IPS-20b (cell line): ENCODE data around the gene PRR19.
A peak's percentile ranks its signal among the peaks of the same experiment; 100 is the strongest.

ENCODE experiments used
- H3K27ac ChIP-seq: one replicate; pipeline ENCODE4 v1.5.1; 2013; ENCODE audit warnings: low read length
- H3K27me3 ChIP-seq: 2 replicates; pipeline ENCODE4 v1.6.1; 2013; ENCODE audit warnings: mild to moderate bottlenecking, low read length, inconsistent platforms; ENCODE audit not compliant: insufficient read depth
- H3K36me3 ChIP-seq: 2 replicates; pipeline ENCODE4 v1.6.1; 2013; ENCODE audit warnings: low read depth, mild to moderate bottlenecking, inconsistent platforms, low read length, moderate library complexity; ENCODE audit not compliant: insufficient read depth
- H3K4me1 ChIP-seq: 2 replicates; pipeline ENCODE4 v1.6.1; 2013; ENCODE audit warnings: mild to moderate bottlenecking, control low read depth, inconsistent platforms, low read length, moderate library complexity; ENCODE audit not compliant: insufficient read depth
- H3K4me3 ChIP-seq: 2 replicates; pipeline ENCODE4 v1.5.1; 2013; ENCODE audit warnings: mild to moderate bottlenecking, low read length, inconsistent platforms
- H3K9ac ChIP-seq: 2 replicates; pipeline ENCODE4 v1.6.1; 2013; ENCODE audit warnings: low read depth, mild to moderate bottlenecking, inconsistent platforms, low read length, moderate library complexity
- H3K9me3 ChIP-seq: 2 replicates; pipeline ENCODE4 v1.6.1; 2013; ENCODE audit warnings: mild to moderate bottlenecking, low read depth, low read length, inconsistent platforms; ENCODE audit not compliant: insufficient read depth

The PRR19 gene

GRCh38 chr19:42313096-42313839 is 11.3 kb downstream of the PRR19 start, which contains the start of gene TMEM145:
TMEM145 (plus strand) TSS chr19:42313309; CDS start chr19:42313377, 68 bp downstream.
- Histone ChIP-seq H3K27ac (no peak within 1 kb of the TSS), H3K9ac (peak within 1 kb of the TSS; percentile 27; the same call in 1 of the 2 replicates)

GRCh38 chr19:42313840-42314755 is 12.2 kb downstream of the PRR19 start:
- peak overlapping the region; percentile 27; the same call in 1 of the 2 replicates for H3K9ac ChIP-seq
- H3K27me3 ChIP-seq = peaks cover 38% of the 10 kb centered on the region
- peak overlapping the region; percentile 75 for H3K4me3 ChIP-seq
- H3K4me1 ChIP-seq = peaks cover 4% of the 10 kb centered on the region; the same call in 1 of the 2 replicates
- H3K27ac ChIP-seq = no peak overlapping the region
- H3K36me3 ChIP-seq = no peaks in the 10 kb centered on the region
- H3K9me3 ChIP-seq = no peaks in the 10 kb centered on the region

More at GRCh38 chr19:42313096-42313839, 11.3 kb downstream of the PRR19 start, which contains the start of gene TMEM145:
- Histone ChIP-seq H3K9me3 (no peaks in the 10 kb centered on the region), H3K36me3 (no peaks in the 10 kb centered on the region), H3K4me3 (peak within 1 kb of the TSS; percentile 75), H3K27me3 (peaks cover 38% of the 10 kb centered on the region), H3K4me1 (peaks cover 4% of the 10 kb centered on the region; the same call in 1 of the 2 replicates)

- Histone ChIP-seq H3K27me3 (peaks cover 38% of the 10 kb centered on the region), H3K27ac (no peak overlapping the region), H3K9me3 (no peaks in the 10 kb centered on the region), H3K36me3 (no peaks in the 10 kb centered on the region), H3K9ac (no peak overlapping the region), H3K4me1 (peaks cover 4% of the 10 kb centered on the region; the same call in 1 of the 2 replicates), H3K4me3 (no peak overlapping the region)
These were observed 13.1 kb downstream of the PRR19 start for GRCh38 chr19:42315024-42315423.

GRCh38 chr19:42316223-42317211 is 14.6 kb downstream of the PRR19 start:
- H3K9me3 ChIP-seq = no peaks in the 10 kb centered on the region
- H3K4me1 ChIP-seq = peaks cover 4% of the 10 kb centered on the region; the same call in 1 of the 2 replicates
- H3K36me3 ChIP-seq = no peaks in the 10 kb centered on the region
- no peak overlapping the region for H3K9ac ChIP-seq
- H3K27me3 ChIP-seq = peaks cover 44% of the 10 kb centered on the region
- H3K27ac ChIP-seq = no peak overlapping the region
- no peak overlapping the region for H3K4me3 ChIP-seq

GRCh38 chr19:42317535-42317934 is 15.6 kb downstream of the PRR19 start:
- H3K4me3 ChIP-seq = no peak overlapping the region
- H3K36me3 ChIP-seq = no peaks in the 10 kb centered on the region
- peaks cover 47% of the 10 kb centered on the region for H3K27me3 ChIP-seq
- H3K4me1 ChIP-seq = peaks cover 4% of the 10 kb centered on the region; the same call in 1 of the 2 replicates
- no peaks in the 10 kb centered on the region for H3K9me3 ChIP-seq
- no peak overlapping the region for H3K27ac ChIP-seq
- H3K9ac ChIP-seq = no peak overlapping the region

GRCh38 chr19:42322305-42322704 is 20.4 kb downstream of the PRR19 start:
- no peak overlapping the region for H3K27ac ChIP-seq
- H3K27me3 ChIP-seq = peaks cover 40% of the 10 kb centered on the region
- no peak overlapping the region for H3K9ac ChIP-seq
- H3K4me3 ChIP-seq = no peak overlapping the region
- no peaks in the 10 kb centered on the region for H3K4me1 ChIP-seq
- no peaks in the 10 kb centered on the region for H3K36me3 ChIP-seq
- no peaks in the 10 kb centered on the region for H3K9me3 ChIP-seq

- Histone ChIP-seq H3K9ac (no peak overlapping the region), H3K27me3 (peaks cover 38% of the 10 kb centered on the region), H3K27ac (no peak overlapping the region), H3K9me3 (no peaks in the 10 kb centered on the region), H3K36me3 (no peaks in the 10 kb centered on the region), H3K4me3 (peak overlapping the region; percentile 56; the same call in 1 of the 2 replicates), H3K4me1 (no peaks in the 10 kb centered on the region)
These were observed 21.5 kb downstream of the PRR19 start for GRCh38 chr19:42323473-42323851.

GRCh38 chr19:42323852-42324654 is 22.1 kb downstream of the PRR19 start:
- H3K9me3 ChIP-seq = no peaks in the 10 kb centered on the region
- peak overlapping the region; percentile 56; the same call in 1 of the 2 replicates for H3K4me3 ChIP-seq
- H3K36me3 ChIP-seq = no peaks in the 10 kb centered on the region
- no peak overlapping the region for H3K27ac ChIP-seq
- no peak overlapping the region; the same call in 1 of the 2 replicates for H3K9ac ChIP-seq
- H3K4me1 ChIP-seq = no peaks in the 10 kb centered on the region
- H3K27me3 ChIP-seq = peaks cover 38% of the 10 kb centered on the region

GRCh38 chr19:42324655-42325307 is 22.8 kb downstream of the PRR19 start:
- H3K36me3 ChIP-seq = no peaks in the 10 kb centered on the region
- H3K9me3 ChIP-seq = no peaks in the 10 kb centered on the region
- H3K9ac ChIP-seq = no peak overlapping the region; the same call in 1 of the 2 replicates
- H3K4me3 ChIP-seq = peak overlapping the region; percentile 67
- H3K27me3 ChIP-seq = peaks cover 38% of the 10 kb centered on the region
- no peaks in the 10 kb centered on the region; the same call in 1 of the 2 replicates for H3K4me1 ChIP-seq
- H3K27ac ChIP-seq = no peak overlapping the region
